ENCODE measurements around the gene RBM8A. TPM values are rescaled to one million over a fixed set of nuclear protein-coding genes. Genes with fewer than 3 reads are reported as not detected.

RBM8A gene
- total RNA-seq, 1 donor from 2014 or later: 205 TPM

- intact Hi-C loops (cut with micrococcal nuclease): no loop called here
Observed at GRCh38 chr1:145886390-145886789, 40.9 kb downstream of the RBM8A start.

DNA sequence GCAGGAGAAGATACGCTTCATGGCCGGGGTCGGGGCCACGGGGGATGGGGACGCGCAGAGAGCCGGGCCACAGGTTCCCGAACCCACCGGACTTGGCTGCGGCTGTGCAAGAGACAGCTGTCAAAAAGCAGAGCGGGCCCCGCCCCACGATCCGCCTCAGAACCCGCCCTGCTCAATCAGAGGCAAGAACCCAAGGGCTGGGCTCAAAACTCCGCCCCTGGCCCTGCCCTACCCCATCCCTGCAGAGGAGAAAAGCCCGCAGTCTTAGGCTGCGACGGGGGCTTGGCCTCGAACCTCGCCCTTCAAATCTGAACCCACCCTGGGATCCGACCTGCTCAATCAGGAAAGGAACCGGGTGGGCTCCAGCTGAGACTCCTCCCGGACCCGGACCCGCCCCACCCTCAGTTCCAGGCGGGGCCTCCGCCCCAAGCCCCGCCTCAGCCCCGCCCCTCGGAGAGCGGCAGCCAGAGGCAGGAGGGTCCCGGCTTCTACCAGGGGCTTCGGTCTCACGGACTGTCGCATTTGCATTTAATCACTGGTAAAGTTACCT lies 41.5 kb downstream of the RBM8A start, which contains the start of gene ANKRD35:
ANKRD35 (minus strand) TSS at position 129 of the 550 bp plus-strand sequence; CDS start at position 21, 108 bp downstream.
- intact Hi-C loops (cut with micrococcal nuclease): loop anchor here (1.0 to 2.0 kb wide), 5 partner anchors 13 to 73 kb away; partner anchors contain the start of genes LIX1L, NUDT17, PEX11B and PIAS3

DNA sequence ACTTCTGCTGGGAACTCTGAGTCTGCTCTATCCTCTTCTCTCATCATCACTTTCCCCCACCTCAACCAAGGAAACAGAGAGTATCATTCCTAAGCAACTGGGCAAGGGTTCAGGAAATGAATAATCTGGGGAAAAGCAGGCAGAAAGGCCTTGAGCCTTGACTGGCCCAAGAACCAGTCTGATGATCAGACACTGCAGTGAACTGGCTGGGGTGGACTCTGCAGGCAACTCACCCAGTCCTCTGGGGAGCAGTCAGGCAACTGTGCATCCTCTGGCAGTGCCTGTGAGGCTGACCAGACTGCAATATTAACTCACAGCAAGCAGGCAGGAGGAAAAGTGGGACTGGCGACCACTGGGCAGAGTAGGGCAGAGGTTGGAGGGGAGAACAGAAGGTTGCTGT lies 42.6 kb downstream of the RBM8A start:
- intact Hi-C loops (cut with micrococcal nuclease): loop anchor here (1.0 to 2.0 kb wide), 5 partner anchors 11 to 74 kb away; partner anchors contain the start of genes LIX1L, NUDT17, PEX11B and PIAS3

- intact Hi-C loops (cut with micrococcal nuclease): no loop called here
Observed at GRCh38 chr1:145879775-145880174, 47.5 kb downstream of the RBM8A start.

GRCh38 chr1:145878724-145879123 lies 48.6 kb downstream of the RBM8A start:
- intact Hi-C loops (cut with micrococcal nuclease): no loop called here

DNA sequence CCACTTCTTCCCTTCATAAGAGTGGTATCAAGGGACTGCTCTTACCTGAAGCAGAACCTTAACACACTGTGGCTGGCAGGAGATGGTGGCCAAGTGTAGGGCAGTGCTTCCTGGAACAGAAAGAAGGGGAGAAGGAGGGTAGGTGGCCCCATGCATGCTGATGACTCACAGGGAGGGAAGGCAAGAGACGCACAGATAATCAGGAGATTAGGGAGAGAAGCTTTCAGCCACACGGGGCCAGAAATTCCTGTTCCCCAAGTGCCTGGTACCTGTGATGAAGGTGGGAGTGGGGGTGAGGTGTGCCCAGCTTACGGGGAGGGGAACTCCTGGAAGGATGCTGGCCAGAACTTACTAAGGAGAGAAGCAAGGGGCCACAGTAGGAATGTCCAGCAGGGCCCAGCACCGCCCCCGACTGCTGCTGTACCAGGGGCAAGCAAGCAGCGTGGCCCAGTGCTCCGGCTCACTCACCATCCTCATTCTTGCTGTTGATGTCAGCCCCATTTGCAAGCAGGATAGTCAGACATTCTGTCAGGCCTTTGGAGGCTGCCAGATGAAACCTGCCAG lies 49.3 kb downstream of the RBM8A start:
- intact Hi-C loops (cut with micrococcal nuclease): no loop called here

DNA sequence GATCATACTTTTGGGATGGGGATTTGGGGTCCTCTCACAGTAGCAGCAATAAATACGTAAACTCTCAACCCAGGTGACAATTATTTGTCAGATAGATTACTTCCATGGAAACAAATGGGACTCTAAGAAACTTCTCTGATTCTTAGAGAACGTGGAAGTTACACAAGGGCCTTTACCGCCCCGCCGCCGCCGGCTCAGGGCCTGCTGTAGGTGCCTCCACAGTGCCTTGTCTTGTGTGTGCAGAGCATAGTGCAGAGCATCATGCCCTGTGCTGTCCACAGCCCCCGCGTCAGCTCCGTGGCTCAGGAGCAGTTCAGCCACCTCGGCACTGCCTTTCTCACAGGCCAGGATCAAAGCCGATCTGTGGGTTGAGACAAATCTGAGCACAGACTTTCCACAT lies 52.6 kb downstream of the RBM8A start:
- intact Hi-C loops (cut with micrococcal nuclease): no loop called here

GRCh38 chr1:145871994-145872924 lies 55.0 kb downstream of the RBM8A start:
- intact Hi-C loops (cut with micrococcal nuclease): no loop called here

Other genes with a start within 250 kb of the RBM8A start
- 0.27 and 0.36 TPM in 2 replicates for gene PDZK1, start 220.1 kb downstream of the RBM8A start, total RNA-seq
- gene CD160, start 208.0 kb downstream of the RBM8A start, total RNA-seq: 0.25 TPM in 1 of 2 replicates, not detected in the other
- 14.8 and 16.4 TPM in 2 replicates for gene RNF115, start 103.4 kb downstream of the RBM8A start, total RNA-seq
- gene POLR3C, start 103.3 kb downstream of the RBM8A start, total RNA-seq: 33.0 and 35.2 TPM in 2 replicates
- gene NUDT17, start 81.9 kb downstream of the RBM8A start, total RNA-seq: 2.8 and 4.0 TPM in 2 replicates
- 20.5 and 21.3 TPM in 2 replicates for gene PIAS3, start 68.4 kb downstream of the RBM8A start, total RNA-seq
- 0.48 and 0.66 TPM in 2 replicates for gene ANKRD35, start 41.6 kb downstream of the RBM8A start, total RNA-seq
- gene ITGA10, start 17.4 kb downstream of the RBM8A start, total RNA-seq: 1.1 and 1.5 TPM in 2 replicates
- 29.8 and 31.3 TPM in 2 replicates for gene PEX11B, start 8.8 kb downstream of the RBM8A start, total RNA-seq
- gene LIX1L, start 30.5 kb upstream of the RBM8A start, total RNA-seq: 39.3 and 41.5 TPM in 2 replicates
- 1.2 and 1.3 TPM in 2 replicates for gene ANKRD34A, start 37.1 kb upstream of the RBM8A start, total RNA-seq
- 20.8 and 21.8 TPM in 2 replicates for gene POLR3GL, start 37.2 kb upstream of the RBM8A start, total RNA-seq
- gene TXNIP, start 69.1 kb upstream of the RBM8A start, total RNA-seq: 226 and 231 TPM in 2 replicates
- gene HJV, start 94.3 kb upstream of the RBM8A start, total RNA-seq: not detected in 2 replicates
- 4.2 and 4.5 TPM in 2 replicates for gene NBPF10, start 217.3 kb upstream of the RBM8A start, total RNA-seq